ENCODE results near the gene C2orf76.
"Not testable (repeated sequence)": the region's sequence is repeated elsewhere in the genome, so short reads cannot be mapped to it uniquely, and the experiment has no call there.

C2orf76 gene

GRCh38 chr2:119366649-119367471 lies at the start of gene C2orf76, which contains the start of gene DBI:
Gene C2orf76, minus strand, starts transcription at chr2:119366834. Its CDS starts 26,875 bp downstream, at chr2:119339959.
Gene DBI, plus strand, starts transcription at chr2:119366977. Its CDS starts 75 bp downstream, at chr2:119367052.
- peak; percentile 83 to 84 for DNase-seq (ENCODE audit: low read depth in 2 of 2)

- DNase-seq (ENCODE audit: low read depth in 2 of 2): no peak
Measured at GRCh38 chr2:119415630-119416029, 49.0 kb upstream of the C2orf76 start.

GRCh38 chr2:119414894-119415293 lies 48.3 kb upstream of the C2orf76 start:
- no peak for DNase-seq (ENCODE audit: low read depth in 2 of 2)

GRCh38 chr2:119409506-119409905 lies 42.9 kb upstream of the C2orf76 start:
- DNase-seq (ENCODE audit: low read depth in 2 of 2): no peak

- no peak for DNase-seq (ENCODE audit: low read depth in 2 of 2)
Measured at GRCh38 chr2:119408221-119408619, 41.6 kb upstream of the C2orf76 start.

DNA sequence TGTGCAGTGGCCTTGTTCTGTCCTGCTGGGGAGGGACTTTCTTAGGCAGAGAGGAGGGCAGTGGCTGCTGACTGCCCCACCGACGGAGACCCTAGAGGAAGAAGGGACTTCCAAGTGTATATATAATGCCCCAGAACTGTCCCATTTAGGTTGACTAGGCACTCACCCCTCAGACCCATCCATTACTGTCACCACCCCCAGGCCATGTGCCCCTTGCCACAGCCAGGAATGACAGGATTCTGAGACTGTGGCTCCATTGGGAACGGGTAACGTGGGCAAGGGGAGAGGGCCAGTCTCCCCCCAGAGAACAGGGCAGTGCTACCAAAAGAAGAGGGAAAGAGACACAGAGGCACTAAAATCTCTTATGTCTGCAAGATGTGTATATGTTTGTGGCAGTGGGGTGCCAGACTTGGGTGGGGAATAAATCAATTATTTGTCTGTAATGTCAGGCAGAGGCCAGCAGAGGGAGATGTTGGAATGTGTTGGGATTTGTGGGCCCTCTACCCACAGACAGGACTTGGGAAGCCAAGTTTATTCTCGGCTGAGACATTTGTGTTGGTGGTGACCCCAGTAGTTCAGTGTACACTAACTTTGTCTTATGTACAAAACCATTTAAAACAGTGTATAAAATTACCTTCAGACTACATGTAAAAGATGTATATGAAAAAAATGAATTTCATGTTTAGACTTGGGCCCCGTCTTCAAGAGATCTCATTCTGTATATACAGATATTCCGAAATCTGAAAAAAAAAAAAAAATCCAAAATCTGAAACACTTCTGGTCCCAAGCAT lies 41.0 kb upstream of the C2orf76 start:
- DNase-seq (ENCODE audit: low read depth in 2 of 2): no peak

DNA sequence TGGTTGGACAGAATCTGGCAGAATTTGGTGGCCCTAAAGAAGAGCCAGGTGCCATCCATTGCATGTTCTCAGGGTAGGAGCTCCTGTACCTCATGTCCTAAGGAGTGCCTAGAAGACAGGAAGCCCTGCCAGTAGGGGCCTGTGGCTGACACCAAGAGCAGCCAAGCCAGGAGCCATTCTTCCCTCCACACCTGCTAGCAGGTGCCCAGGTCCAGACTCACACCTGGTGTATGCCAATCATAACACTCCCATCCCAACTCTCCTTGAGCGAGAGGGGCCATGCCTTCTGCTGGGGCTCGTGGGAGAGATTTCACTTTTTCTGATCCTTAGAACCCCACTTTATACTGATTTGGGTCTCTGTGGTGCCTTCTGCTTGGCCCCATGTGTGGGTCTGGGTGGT lies 38.5 kb upstream of the C2orf76 start:
- no peak for DNase-seq (ENCODE audit: low read depth in 2 of 2)

GRCh38 chr2:119403618-119404017 lies 37.0 kb upstream of the C2orf76 start:
- not testable (repeated sequence) for DNase-seq (ENCODE audit: low read depth in 2 of 2)

DNA sequence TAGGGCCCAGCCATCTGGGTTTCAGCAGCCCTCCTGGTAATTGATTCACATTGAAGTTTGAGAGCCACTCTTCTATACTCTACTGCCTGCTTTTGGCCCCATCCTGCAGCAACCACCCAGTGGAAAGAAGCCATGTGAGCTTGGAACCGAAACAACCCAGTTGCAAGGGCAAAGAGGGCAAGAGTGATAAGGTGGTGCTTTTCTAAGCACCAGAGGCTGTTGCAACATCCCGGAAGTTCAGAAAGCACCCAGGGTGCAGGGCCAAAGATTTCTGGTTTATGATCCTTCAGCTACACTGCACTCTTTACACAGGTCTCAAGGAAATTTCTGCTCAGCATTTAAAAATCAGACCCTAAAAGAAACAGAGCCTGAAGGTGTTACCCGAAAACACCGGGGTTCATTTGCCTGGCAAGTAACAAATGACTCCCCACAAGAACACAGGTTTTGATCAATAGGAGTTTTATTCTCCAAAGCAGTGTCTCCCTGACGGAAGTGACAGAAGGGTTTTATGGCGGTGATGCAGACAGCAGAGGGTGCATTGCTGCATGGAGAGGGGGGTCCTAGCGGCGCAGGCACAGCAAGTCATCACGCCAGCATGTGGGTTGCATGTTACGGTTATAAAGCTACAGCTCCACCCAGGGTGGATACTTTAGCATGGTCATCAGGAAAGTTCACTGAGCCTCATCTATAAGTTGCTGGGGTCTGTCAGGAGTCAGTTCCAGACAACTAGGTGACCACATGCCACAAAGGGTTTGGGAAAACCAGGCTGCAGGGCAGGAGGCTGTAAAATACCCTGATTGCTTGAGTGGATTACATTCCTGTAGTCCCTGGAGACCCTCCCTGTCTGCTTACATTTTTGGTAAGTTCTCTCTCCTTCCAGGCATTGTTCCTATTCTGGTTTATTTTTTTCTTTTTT lies 36.3 kb upstream of the C2orf76 start:
- DNase-seq (ENCODE audit: low read depth in 2 of 2): no peak

GRCh38 chr2:119402106-119402505 lies 35.5 kb upstream of the C2orf76 start:
- no peak for DNase-seq (ENCODE audit: low read depth in 2 of 2)

DNA sequence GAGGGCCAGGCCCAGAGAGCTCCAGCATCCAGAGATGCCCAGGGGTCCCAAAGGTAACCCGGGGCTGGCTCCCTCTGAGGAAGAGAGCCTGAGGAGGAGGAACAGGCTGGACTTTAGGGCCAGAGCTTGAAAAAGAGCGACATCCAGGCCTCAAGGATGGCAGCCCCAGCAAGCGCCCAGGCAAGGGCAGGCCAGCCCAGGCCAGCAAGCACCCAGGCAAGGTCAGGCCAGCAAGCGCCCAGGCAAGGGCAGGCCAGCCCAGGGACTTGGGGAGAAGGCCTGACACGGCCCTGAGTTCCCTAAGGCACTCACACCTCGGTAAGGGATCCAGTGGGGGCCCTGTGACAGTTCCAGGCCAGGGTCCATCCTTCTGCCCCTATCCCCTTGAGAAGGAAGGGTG lies 30.6 kb upstream of the C2orf76 start:
- no peak for DNase-seq (ENCODE audit: low read depth in 2 of 2)

DNA sequence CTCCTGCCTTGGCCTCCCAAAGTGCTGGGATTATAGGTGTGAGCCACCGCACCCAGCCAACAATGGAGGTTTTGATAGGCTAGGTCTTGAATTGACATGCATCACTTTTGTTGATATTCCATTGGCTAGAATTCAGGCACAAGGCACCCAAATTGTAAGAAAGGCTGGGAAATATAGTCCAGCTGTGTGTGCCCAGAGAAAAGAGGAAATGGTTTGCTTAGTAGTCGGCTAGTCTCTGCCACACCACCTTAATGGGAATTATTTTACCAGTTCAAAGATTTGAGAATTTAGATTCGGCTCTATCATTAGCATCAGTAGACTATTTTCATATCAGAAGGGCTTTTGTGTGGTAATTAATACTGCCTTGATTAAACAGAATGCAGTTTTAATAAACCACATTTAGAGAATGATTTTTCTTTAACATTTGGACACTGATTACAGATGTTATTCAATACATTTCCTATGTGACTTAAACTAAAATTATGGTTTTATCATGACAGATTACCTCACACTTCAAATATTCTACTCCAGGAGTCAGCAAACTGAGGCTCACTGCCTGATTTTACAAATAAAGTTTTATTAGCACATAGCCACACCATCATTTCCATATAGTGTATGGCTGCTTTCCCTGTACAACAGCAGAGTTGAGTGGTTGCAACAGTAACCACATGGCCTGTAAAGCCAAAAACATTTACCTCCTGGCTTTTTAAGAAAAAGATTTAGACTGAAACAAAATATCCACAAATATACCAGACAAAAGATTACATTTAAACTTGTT lies 27.5 kb upstream of the C2orf76 start:
- no peak for DNase-seq (ENCODE audit: low read depth in 2 of 2)

GRCh38 chr2:119389615-119390306 lies 23.1 kb upstream of the C2orf76 start:
- DNase-seq (ENCODE audit: low read depth in 2 of 2): no peak

- DNase-seq (ENCODE audit: low read depth in 2 of 2): peak in 1 of 2 donors; percentile 10
Measured at GRCh38 chr2:119387381-119388129, 20.9 kb upstream of the C2orf76 start.

DNA sequence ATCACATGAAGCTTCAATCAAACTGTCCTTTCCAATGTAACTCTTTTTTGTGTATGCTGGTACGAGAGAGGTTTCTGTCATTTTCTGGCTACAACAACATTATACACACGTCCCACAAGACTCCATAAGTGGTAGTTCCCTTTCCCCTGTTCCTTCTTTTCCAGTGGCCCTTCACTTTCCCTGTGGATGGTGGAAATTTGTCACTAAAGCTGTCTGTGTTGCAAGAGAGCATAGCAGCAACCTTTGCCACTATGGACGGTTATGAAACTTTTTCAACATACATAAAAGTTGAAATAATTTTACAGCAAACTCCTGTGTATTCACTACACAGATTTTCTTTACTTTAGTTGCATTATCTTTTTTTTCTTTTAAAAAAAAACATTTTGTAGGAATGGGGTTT lies 18.8 kb upstream of the C2orf76 start:
- DNase-seq (ENCODE audit: low read depth in 2 of 2): no peak

DNA sequence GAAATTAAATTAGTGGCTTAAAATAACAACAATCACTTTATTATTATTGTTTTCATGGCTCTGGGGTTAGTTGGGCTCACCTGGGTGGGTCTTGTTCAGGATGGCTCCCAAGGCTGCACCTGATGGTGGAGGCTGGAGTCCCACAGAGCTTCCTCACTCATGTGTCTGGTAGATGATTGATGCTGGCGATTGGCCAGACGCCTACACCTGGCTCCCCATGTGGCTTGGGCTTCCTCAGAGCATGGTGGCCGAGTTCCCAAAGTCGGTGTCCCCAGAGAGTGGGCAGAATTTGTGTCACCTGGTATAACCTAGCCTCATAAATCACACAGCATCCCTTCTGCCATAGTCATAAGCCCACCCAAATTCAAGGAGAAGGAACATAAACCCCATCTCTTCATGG lies 18.3 kb upstream of the C2orf76 start:
- no peak for DNase-seq (ENCODE audit: low read depth in 2 of 2)

DNA sequence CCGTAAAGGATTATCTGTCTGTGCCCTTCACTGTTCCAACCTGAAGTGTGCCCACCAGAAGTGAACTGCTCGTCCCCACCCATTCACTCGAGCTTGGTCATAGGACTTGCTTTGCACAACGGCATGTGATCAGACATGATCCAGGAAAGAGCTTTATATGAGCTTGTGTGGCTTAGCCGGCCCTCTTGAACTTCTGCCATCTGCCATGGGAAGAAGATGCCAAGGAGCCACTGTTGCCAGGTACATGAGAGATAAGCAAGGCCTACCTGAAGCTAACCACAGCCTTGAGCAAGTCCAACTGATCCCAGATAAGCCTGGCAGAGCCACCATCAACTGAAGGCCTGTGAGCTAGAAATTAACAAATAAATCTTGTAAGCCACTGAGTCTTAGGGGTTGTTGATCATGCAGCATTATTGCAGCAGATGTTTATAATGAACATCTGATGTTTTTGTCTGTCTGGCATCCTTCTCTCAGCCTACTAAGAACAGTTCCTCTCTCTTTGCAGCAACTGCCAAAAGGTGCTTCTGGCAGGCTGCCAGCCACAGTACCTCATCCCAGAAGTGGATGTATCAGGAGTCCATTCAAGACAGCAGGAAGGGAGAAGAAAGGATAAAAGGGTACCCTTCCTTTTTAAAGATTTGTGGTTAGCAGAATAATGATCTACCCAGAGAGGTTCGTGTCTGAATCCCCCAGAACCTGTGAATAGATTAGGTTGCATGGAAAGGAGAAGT lies 16.9 kb upstream of the C2orf76 start:
- DNase-seq (ENCODE audit: low read depth in 2 of 2): no peak

DNA sequence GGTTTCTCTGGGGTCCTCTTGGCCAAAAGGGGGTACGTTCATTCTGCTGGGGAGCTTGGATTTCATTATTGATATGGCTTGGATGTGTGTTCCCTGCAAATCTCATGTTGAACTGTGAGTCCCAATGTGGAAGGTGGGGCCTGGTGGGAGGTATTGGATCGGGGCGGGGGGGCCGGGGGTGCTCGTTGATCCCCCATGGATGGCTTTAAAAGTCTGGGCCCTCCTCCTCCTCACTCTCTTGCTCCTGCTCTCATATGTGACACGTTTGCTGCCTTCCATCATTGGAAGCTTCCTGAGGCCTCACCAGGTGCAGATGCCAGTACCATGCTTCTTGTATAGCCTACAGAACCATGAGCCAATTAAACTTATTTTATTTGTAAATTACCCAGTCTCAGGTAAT lies 11.9 kb upstream of the C2orf76 start:
- DNase-seq (ENCODE audit: low read depth in 2 of 2): no peak

DNA sequence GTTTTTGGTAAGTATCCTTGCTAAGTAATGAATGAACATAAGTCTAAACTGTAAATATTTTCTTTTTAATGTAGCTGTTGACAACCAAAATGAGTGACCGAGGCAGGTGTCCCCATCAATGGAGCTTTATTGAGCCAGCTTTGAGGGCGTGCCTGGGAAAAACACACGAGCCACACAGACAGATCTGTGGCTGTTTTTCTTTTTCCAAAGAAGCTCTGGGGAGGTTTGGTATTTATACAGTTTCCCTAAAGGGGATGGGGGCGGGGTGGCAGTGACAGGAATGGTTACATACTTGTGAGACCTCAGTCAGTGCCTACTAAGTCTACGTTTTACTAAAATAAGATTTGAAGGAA lies 11.3 kb upstream of the C2orf76 start:
- DNase-seq (ENCODE audit: low read depth in 2 of 2): no peak
